Measurements from ENCODE around the gene ZNF831. TPM values are rescaled to one million over a fixed set of nuclear protein-coding genes. Genes with fewer than 3 reads are reported as not detected.
A peak's percentile ranks its signal among the peaks of the same experiment; 100 is the strongest.

The ZNF831 gene
- total RNA-seq, 4 donors from 2014 or later, result 0.05 to 0.07 TPM; not detected in 2

GRCh38 chr20:59220161-59220560 lies 56.5 kb downstream of the ZNF831 start:
- Histone ChIP-seq H3K27me3 (peaks cover 0 to 6% (median 5%) of the 10 kb centered on the region in 3 donors), H3K36me3 (no peaks in the 10 kb centered on the region), H3K27ac (no peak overlapping the region), H3K4me3 (no peak overlapping the region), H3K4me1 (peaks cover 10 to 16% of the 10 kb centered on the region in 2 donors), H3K9me3 (no peaks in the 10 kb centered on the region)
- ATAC-seq, result no peak
- no peak for TF ChIP-seq CTCF (IDR thresholded peaks at IDR 0.05 in 4 of 5, conservative IDR thresholded peaks at IDR 0.05 in 1 of 5)
- TF ChIP-seq POLR2A (IDR thresholded peaks at IDR 0.05), result no peak
- in situ Hi-C loops (cut with MboI; ENCODE audit: low sequenced_read_pairs in 4 of 4) (loop anchor here in 2 of 4 donors (5.0 to 10.0 kb wide), 2 partner anchors 133 to 345 kb away; no protein-coding TSS in a partner anchor), intact Hi-C loops (cut with DNase I; ENCODE audit: low total_unique reads) (no loop called here)
- DNase-seq, result no peak

GRCh38 chr20:59221049-59221706 lies 57.6 kb downstream of the ZNF831 start:
- no peak for ATAC-seq
- Histone ChIP-seq H3K36me3 (no peaks in the 10 kb centered on the region), H3K4me1 (peaks cover 10 to 16% of the 10 kb centered on the region in 2 donors), H3K27ac (no peak overlapping the region), H3K4me3 (peak overlapping the region in 1 of 4 donors; percentile 85), H3K27me3 (peaks cover 0 to 6% (median 5%) of the 10 kb centered on the region in 3 donors), H3K9me3 (no peaks in the 10 kb centered on the region)
- no peak for DNase-seq
- intact Hi-C loops (cut with DNase I; ENCODE audit: low total_unique reads), result no loop called here
- in situ Hi-C loops (cut with MboI; ENCODE audit: low sequenced_read_pairs in 4 of 4), result loop anchor here in 2 of 4 donors (5.0 to 10.0 kb wide), 2 partner anchors 134 to 346 kb away; no protein-coding TSS in a partner anchor
- TF ChIP-seq POLR2A (IDR thresholded peaks at IDR 0.05), result no peak
- TF ChIP-seq CTCF (IDR thresholded peaks at IDR 0.05 in 4 of 5, conservative IDR thresholded peaks at IDR 0.05 in 1 of 5), result no peak

DNA sequence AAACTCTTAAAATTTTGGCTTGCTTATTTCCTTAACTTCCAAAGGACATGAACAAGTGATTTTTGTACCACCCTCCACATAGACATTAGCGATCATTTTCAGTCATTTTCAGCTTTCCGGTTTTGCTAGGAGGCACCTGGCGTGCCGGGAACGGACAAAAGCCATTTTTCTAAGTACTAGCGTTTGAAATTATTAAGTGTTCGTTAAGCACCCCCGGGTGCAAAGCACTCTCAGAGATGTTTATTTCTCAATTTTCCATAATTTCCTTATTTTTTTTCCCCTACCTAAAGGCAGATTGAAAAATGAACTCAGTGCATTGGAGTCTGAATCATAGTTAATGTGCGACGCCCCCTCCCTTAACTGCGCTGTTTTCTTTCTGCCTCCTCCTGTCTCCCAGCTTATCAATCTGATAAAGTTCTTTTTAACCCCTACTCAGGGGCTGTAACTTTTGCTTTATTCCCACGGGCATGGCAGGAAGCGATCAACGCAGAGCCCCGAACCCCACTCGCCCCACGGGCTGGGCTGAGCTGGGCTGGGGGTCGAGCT lies 58.2 kb downstream of the ZNF831 start:
- TF ChIP-seq POLR2A (IDR thresholded peaks at IDR 0.05), result no peak
- TF ChIP-seq CTCF (IDR thresholded peaks at IDR 0.05 in 4 of 5, conservative IDR thresholded peaks at IDR 0.05 in 1 of 5), result no peak
- H3K4me3 ChIP-seq, result peak overlapping the region; percentile 54 to 85 (median 60)
- H3K9me3 ChIP-seq, result no peaks in the 10 kb centered on the region
- in situ Hi-C loops (cut with MboI; ENCODE audit: low sequenced_read_pairs in 4 of 4), result loop anchor here in 2 of 4 donors (5.0 to 10.0 kb wide), 2 partner anchors 134 to 347 kb away; no protein-coding TSS in a partner anchor
- intact Hi-C loops (cut with DNase I; ENCODE audit: low total_unique reads), result loop anchor here (1.0 to 2.0 kb wide), 2 partner anchors 133 to 351 kb away; no protein-coding TSS in a partner anchor
- H3K27me3 ChIP-seq, result peaks cover 0 to 6% (median 5%) of the 10 kb centered on the region in 3 donors
- H3K27ac ChIP-seq, result peak overlapping the region in 3 of 4 donors; percentile 30 to 51 (median 47)
- peaks cover 10 to 16% of the 10 kb centered on the region in 2 donors for H3K4me1 ChIP-seq
- no peaks in the 10 kb centered on the region for H3K36me3 ChIP-seq
- ATAC-seq (no peak), DNase-seq (no peak)

DNA sequence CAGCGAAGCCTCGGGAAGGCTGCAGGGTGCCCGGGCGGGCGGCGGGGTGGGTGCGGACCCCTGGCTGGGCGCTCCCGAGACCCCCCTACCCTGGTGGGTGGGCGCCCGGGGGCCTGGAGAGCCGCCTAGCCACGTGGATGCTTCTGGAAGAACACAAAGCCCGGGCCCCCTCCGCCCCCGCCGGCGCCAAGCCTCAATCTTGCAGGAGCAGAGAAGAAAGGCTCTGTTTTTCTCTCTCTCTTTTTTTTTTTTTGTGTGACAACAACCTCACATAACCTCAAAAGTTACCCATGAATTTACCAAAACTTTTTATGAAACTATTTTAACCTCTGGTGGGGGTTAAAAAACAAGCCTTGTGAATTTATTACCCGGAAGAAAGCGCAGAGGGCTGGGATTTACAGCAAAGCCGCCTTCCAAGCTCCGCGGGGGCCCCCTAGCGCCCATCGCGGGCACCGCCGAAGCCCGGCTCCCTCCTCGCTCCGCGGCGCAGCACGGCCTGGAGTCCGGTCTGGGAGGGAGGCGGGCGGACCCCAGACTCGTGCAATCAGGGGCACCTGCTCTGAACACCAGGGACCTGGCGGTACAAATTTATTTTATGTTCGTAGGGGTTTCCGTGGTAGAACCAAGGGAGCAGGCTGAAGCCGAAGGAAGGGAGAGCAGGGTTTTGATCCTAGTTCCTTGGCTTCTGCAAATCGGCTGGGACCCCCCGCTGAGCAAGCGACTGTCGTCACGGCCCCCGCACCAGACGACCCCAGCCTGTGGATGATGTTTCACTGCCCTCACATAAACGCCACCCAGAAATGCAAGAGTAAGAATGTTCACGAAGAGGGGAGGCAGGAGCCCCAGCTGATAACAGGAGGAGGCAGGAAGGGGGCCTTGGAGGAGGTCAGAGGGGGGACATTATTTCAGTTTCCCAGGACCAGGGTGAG lies 58.9 kb downstream of the ZNF831 start:
- TF ChIP-seq POLR2A (IDR thresholded peaks at IDR 0.05), result no peak
- TF ChIP-seq CTCF (IDR thresholded peaks at IDR 0.05 in 4 of 5, conservative IDR thresholded peaks at IDR 0.05 in 1 of 5), result peak; percentile 82 to 98 (median 83)
- intact Hi-C loops (cut with DNase I; ENCODE audit: low total_unique reads), result loop anchor here (1.0 to 2.0 kb wide), 2 partner anchors 134 to 352 kb away; no protein-coding TSS in a partner anchor
- in situ Hi-C loops (cut with MboI; ENCODE audit: low sequenced_read_pairs in 4 of 4), result loop anchor here in 2 of 4 donors (5.0 to 10.0 kb wide), 2 partner anchors 135 to 348 kb away; no protein-coding TSS in a partner anchor
- Histone ChIP-seq H3K36me3 (no peaks in the 10 kb centered on the region), H3K4me3 (peak overlapping the region; percentile 54 to 85 (median 60)), H3K4me1 (peaks cover 10 to 16% of the 10 kb centered on the region in 2 donors), H3K27ac (peak overlapping the region in 3 of 4 donors; percentile 30 to 51 (median 47)), H3K27me3 (peaks cover 0 to 6% (median 5%) of the 10 kb centered on the region in 3 donors), H3K9me3 (no peaks in the 10 kb centered on the region)
- ATAC-seq, result peak; percentile 73 to 76
- peak; percentile 36 to 47 for DNase-seq
